ENCODE results near the gene CYCS. TPM values are rescaled to one million over a fixed set of nuclear protein-coding genes. Genes with fewer than 3 reads are reported as not detected.
"Not testable (repeated sequence)": the region's sequence is repeated elsewhere in the genome, so short reads cannot be mapped to it uniquely, and the experiment has no call there.

The CYCS gene
- 100 to 1,000 TPM; 147 to 158 TPM for total RNA-seq

GRCh38 chr7:25125137-25125946, at the start of gene CYCS:
CYCS (minus strand) TSS chr7:25125260; CDS start chr7:25124119, 1,141 bp downstream.
- ATAC-seq (replicated peaks in 1 of 2) (peak; percentile 93 to 94), DNase-seq (peak; percentile 99)
- H3K27me3 Mint-ChIP-seq (ENCODE audit: low read depth), result no peaks in the 10 kb centered on the region
- H3K4me3 Mint-ChIP-seq, result peak within 1 kb of the TSS; percentile 90 to 97
- H3K36me3 Mint-ChIP-seq (ENCODE audit: insufficient read depth in 2 of 2), result peaks cover 16 to 39% of the 10 kb centered on the region in 2 donors
- H3K4me1 Mint-ChIP-seq (ENCODE audit: low read depth), result peaks cover 35% of the 10 kb centered on the region
- no peaks in the 10 kb centered on the region for H3K9me3 Mint-ChIP-seq
- peak within 1 kb of the TSS; percentile 99 for H3K27ac Mint-ChIP-seq

- no peaks in the 10 kb centered on the region for H3K4me1 Mint-ChIP-seq (ENCODE audit: low read depth)
- H3K9me3 Mint-ChIP-seq, result peaks cover 0 to 6% of the 10 kb centered on the region in 2 donors
- no peak overlapping the region for H3K27ac Mint-ChIP-seq
- H3K27me3 Mint-ChIP-seq (ENCODE audit: low read depth), result no peaks in the 10 kb centered on the region
- peaks cover 0 to 7% of the 10 kb centered on the region in 2 donors for H3K36me3 Mint-ChIP-seq (ENCODE audit: insufficient read depth in 2 of 2)
- ATAC-seq (replicated peaks in 1 of 2) (no peak), DNase-seq (no peak)
- H3K4me3 Mint-ChIP-seq, result no peak overlapping the region
Measured at GRCh38 chr7:25173184-25173583, 48.1 kb upstream of the CYCS start.

- Mint-ChIP-seq H3K27me3 (ENCODE audit: low read depth) (no peaks in the 10 kb centered on the region), H3K4me3 (no peak overlapping the region), H3K4me1 (ENCODE audit: low read depth) (no peaks in the 10 kb centered on the region), H3K27ac (no peak overlapping the region), H3K36me3 (ENCODE audit: insufficient read depth in 2 of 2) (peaks cover 0 to 7% of the 10 kb centered on the region in 2 donors), H3K9me3 (peaks cover 0 to 6% of the 10 kb centered on the region in 2 donors)
- no peak for DNase-seq
- no peak for ATAC-seq (replicated peaks in 1 of 2)
Measured at GRCh38 chr7:25171516-25171915, 46.5 kb upstream of the CYCS start.

- peaks cover 0 to 7% of the 10 kb centered on the region in 2 donors for H3K36me3 Mint-ChIP-seq (ENCODE audit: insufficient read depth in 2 of 2)
- no peaks in the 10 kb centered on the region for H3K27me3 Mint-ChIP-seq (ENCODE audit: low read depth)
- H3K4me3 Mint-ChIP-seq, result no peak overlapping the region
- H3K9me3 Mint-ChIP-seq, result peaks cover 0 to 6% of the 10 kb centered on the region in 2 donors
- DNase-seq, result no peak
- ATAC-seq (replicated peaks in 1 of 2), result no peak
- H3K27ac Mint-ChIP-seq, result no peak overlapping the region
- H3K4me1 Mint-ChIP-seq (ENCODE audit: low read depth), result no peaks in the 10 kb centered on the region
Measured at GRCh38 chr7:25171071-25171470, 46.0 kb upstream of the CYCS start.

- no peak for ATAC-seq (replicated peaks in 1 of 2)
- no peak overlapping the region for H3K27ac Mint-ChIP-seq
- H3K36me3 Mint-ChIP-seq (ENCODE audit: insufficient read depth in 2 of 2), result peaks cover 0 to 7% of the 10 kb centered on the region in 2 donors
- H3K4me1 Mint-ChIP-seq (ENCODE audit: low read depth), result no peaks in the 10 kb centered on the region
- DNase-seq, result no peak
- H3K9me3 Mint-ChIP-seq, result peaks cover 0 to 6% of the 10 kb centered on the region in 2 donors
- H3K27me3 Mint-ChIP-seq (ENCODE audit: low read depth), result no peaks in the 10 kb centered on the region
- no peak overlapping the region for H3K4me3 Mint-ChIP-seq
Measured at GRCh38 chr7:25169683-25170082, 44.6 kb upstream of the CYCS start.

GRCh38 chr7:25168145-25168544, 43.1 kb upstream of the CYCS start:
- ATAC-seq (replicated peaks in 1 of 2), result no peak
- Mint-ChIP-seq H3K4me1 (ENCODE audit: low read depth) (no peaks in the 10 kb centered on the region), H3K27me3 (ENCODE audit: low read depth) (no peaks in the 10 kb centered on the region), H3K36me3 (ENCODE audit: insufficient read depth in 2 of 2) (peaks cover 0 to 7% of the 10 kb centered on the region in 2 donors), H3K27ac (no peak overlapping the region), H3K4me3 (no peak overlapping the region), H3K9me3 (peaks cover 0 to 6% of the 10 kb centered on the region in 2 donors)
- DNase-seq, result no peak

- no peak overlapping the region for H3K4me3 Mint-ChIP-seq
- DNase-seq (no peak), ATAC-seq (replicated peaks in 1 of 2) (no peak)
- H3K27me3 Mint-ChIP-seq (ENCODE audit: low read depth), result no peaks in the 10 kb centered on the region
- H3K9me3 Mint-ChIP-seq, result peaks cover 0 to 6% of the 10 kb centered on the region in 2 donors
- H3K4me1 Mint-ChIP-seq (ENCODE audit: low read depth), result no peaks in the 10 kb centered on the region
- peaks cover 0 to 7% of the 10 kb centered on the region in 2 donors for H3K36me3 Mint-ChIP-seq (ENCODE audit: insufficient read depth in 2 of 2)
- H3K27ac Mint-ChIP-seq, result no peak overlapping the region
Measured at GRCh38 chr7:25167262-25167843, 42.3 kb upstream of the CYCS start.

- DNase-seq, result peak; percentile 2 to 10
- not testable (repeated sequence) for H3K36me3 Mint-ChIP-seq (ENCODE audit: insufficient read depth in 2 of 2)
Measured at GRCh38 chr7:25159983-25160596, 35.0 kb upstream of the CYCS start.

GRCh38 chr7:25158966-25159365, 33.9 kb upstream of the CYCS start:
- no peak for ATAC-seq (replicated peaks in 1 of 2)
- Mint-ChIP-seq H3K36me3 (ENCODE audit: insufficient read depth in 2 of 2) (peaks cover 0 to 3% of the 10 kb centered on the region in 2 donors), H3K27me3 (ENCODE audit: low read depth) (no peaks in the 10 kb centered on the region), H3K27ac (no peak overlapping the region), H3K9me3 (no peaks in the 10 kb centered on the region), H3K4me1 (ENCODE audit: low read depth) (no peaks in the 10 kb centered on the region), H3K4me3 (no peak overlapping the region)
- DNase-seq, result no peak

More at GRCh38 chr7:25159983-25160596, 35.0 kb upstream of the CYCS start:
- not testable (repeated sequence) for H3K4me1 Mint-ChIP-seq (ENCODE audit: low read depth); ATAC-seq (replicated peaks in 1 of 2); H3K27ac Mint-ChIP-seq; H3K27me3 Mint-ChIP-seq (ENCODE audit: low read depth); H3K9me3 Mint-ChIP-seq; H3K4me3 Mint-ChIP-seq

GRCh38 chr7:25151773-25152172, 26.7 kb upstream of the CYCS start:
- Mint-ChIP-seq H3K36me3 (ENCODE audit: insufficient read depth in 2 of 2) (peaks cover 1 to 2% of the 10 kb centered on the region in 2 donors), H3K4me3 (no peak overlapping the region), H3K27me3 (ENCODE audit: low read depth) (no peaks in the 10 kb centered on the region), H3K4me1 (ENCODE audit: low read depth) (peaks cover 29% of the 10 kb centered on the region), H3K27ac (no peak overlapping the region), H3K9me3 (no peaks in the 10 kb centered on the region)
- ATAC-seq (replicated peaks in 1 of 2) (no peak), DNase-seq (no peak)

- H3K27ac Mint-ChIP-seq, result no peak overlapping the region
- no peak for ATAC-seq (replicated peaks in 1 of 2)
- no peaks in the 10 kb centered on the region for H3K27me3 Mint-ChIP-seq (ENCODE audit: low read depth)
- no peak overlapping the region for H3K4me3 Mint-ChIP-seq
- H3K4me1 Mint-ChIP-seq (ENCODE audit: low read depth), result peaks cover 29% of the 10 kb centered on the region
- H3K9me3 Mint-ChIP-seq, result no peaks in the 10 kb centered on the region
- DNase-seq, result no peak
- peaks cover 1 to 2% of the 10 kb centered on the region in 2 donors for H3K36me3 Mint-ChIP-seq (ENCODE audit: insufficient read depth in 2 of 2)
Measured at GRCh38 chr7:25149836-25150235, 24.8 kb upstream of the CYCS start.

GRCh38 chr7:25148772-25149575, 23.9 kb upstream of the CYCS start:
- no peak for ATAC-seq (replicated peaks in 1 of 2)

More at GRCh38 chr7:25148772-25149575, 23.9 kb upstream of the CYCS start:
- Mint-ChIP-seq H3K9me3 (no peaks in the 10 kb centered on the region), H3K4me3 (no peak overlapping the region), H3K36me3 (ENCODE audit: insufficient read depth in 2 of 2) (peaks cover 1 to 2% of the 10 kb centered on the region in 2 donors), H3K27ac (no peak overlapping the region), H3K27me3 (ENCODE audit: low read depth) (no peaks in the 10 kb centered on the region), H3K4me1 (ENCODE audit: low read depth) (peaks cover 29% of the 10 kb centered on the region)
- no peak for DNase-seq

Measured in activated T-cell treated with anti-CD3 and anti-CD28 coated beads, Interleukin-2, amount 50 U/mL, for 72 hours (primary cell).